Upper lobe of right lung (tissue), 1 donor: ENCODE results near the gene HYAL2. TPM values are rescaled to one million over a fixed set of nuclear protein-coding genes. Genes with fewer than 3 reads are reported as not detected.

Experiments used
- ATAC-seq: fragments of 200-7000 bp; cut with Tn5 transposase; one replicate; pipeline ENCODE4 v1.9.1; 2020; ENCODE audit warnings: mild to moderate bottlenecking, moderate library complexity
- DNase-seq: peaks from one replicate; pipeline ENCODE4 v3.0.0-alpha.2; 2020
- H3K27ac ChIP-seq: fragments of 200-600 bp; one replicate; pipeline ENCODE4 v1.8.0; 2022
- H3K27me3 ChIP-seq: fragments of 200-600 bp; one replicate; pipeline ENCODE4 v1.8.0; 2022; ENCODE audit warnings: mild to moderate bottlenecking
- H3K36me3 ChIP-seq: fragments of 200-600 bp; one replicate; pipeline ENCODE4 v1.8.0; 2022
- H3K4me1 ChIP-seq: fragments of 200-600 bp; one replicate; pipeline ENCODE4 v1.8.0; 2022
- H3K4me3 ChIP-seq: fragments of 200-600 bp; one replicate; pipeline ENCODE4 v1.8.0; 2022; ENCODE audit warnings: mild to moderate bottlenecking
- H3K9me3 ChIP-seq: fragments of 200-600 bp; one replicate; pipeline ENCODE4 v1.8.0; 2022
- intact Hi-C: fragments of 100-400 bp; cut with DNase I; formaldehyde crosslinking; loops from one replicate; pipeline ENCODE4 v1.11.0; 2022
- total RNA-seq: library from RNA; stranded (reverse); fragmentation: NEBNext Ultra II Directional; extraction: Animal tissue kit (Norgen Biotek cat#: 25700); gene quantifications from one replicate; pipeline ENCODE4 v1.2.1, GENCODE V29; 2021
- TF ChIP-seq, protein P1 (sequence below): fragments of 200-600 bp; IDR thresholded peaks from one replicate; pipeline ENCODE4 v1.8.0; 2022; ENCODE audit warnings: antibody characterized with exemption
- donor health status: DM: no; HTN: yes; CAD: no; lungs with severe emphysema.

HYAL2 gene
- total RNA-seq, 1 donor from 2014 or later: 303 TPM

DNA sequence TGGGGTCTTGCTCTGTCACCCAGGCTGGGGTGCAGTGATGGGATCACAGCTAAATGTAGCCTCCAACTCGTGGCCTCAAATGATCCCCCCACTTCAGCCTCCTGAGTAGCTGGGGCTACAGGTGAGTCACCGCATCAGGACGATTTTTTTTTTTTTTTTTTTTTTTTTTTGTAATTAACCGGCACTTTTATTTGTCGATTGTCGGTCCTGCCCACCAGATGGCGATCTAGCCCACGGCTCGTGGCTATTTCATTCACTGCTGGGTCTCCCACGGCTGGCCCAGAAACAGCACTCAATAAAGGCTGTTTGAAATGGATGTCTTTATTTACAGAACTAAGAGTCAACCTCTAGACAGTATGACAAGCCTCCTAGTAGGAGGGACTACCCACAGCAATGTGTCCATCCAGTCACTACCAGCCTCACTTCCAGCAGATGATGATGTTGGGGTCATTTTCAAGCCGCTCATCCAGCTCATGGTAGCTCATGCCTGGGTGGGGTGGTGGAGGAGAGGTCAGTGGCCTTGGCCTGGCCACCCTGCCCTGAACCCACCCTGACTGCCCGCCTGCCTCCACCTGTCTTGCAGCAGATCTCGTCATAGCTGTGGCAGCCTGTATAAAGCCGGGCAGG, 24.8 kb upstream of the HYAL2 start:
- intact Hi-C loops: no loop called here
- peaks cover 35% of the 10 kb centered on the region for H3K4me1 ChIP-seq
- peak; percentile 85 for DNase-seq

DNA sequence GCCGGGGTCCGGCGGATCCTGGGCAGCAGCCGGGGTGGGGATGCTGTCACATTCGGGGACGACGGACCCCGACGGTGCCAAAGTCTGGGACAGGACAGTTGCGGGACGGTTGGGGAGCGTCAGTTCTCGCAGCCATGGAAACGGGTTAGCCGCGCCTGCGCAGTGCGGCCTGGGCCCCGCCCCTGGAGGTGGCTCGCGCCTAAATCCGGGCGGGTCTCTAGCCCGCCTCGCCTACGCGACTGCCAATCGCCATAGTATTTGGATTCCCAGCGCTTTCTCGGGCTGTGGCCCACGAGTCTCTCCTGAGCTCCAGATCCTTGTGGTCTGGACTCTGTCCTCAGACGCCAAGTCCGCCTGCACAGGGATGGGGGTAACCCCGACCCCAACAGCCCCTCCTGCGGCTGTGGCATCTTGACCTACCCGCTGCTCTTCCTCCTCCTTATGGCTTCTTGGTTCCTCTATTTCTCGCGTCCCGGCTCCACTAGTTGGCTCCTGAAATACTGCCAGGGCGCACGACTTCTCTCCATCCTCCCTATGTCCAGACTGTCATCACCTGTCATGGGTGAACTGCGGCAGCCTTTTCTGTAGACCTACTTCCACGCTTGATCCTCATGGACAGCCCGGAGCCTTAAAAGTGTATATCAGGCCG, 23.2 kb upstream of the HYAL2 start, which contains the start of gene ZMYND10:
Gene ZMYND10 (minus strand): TSS at position 147 of the 649 bp plus-strand sequence. CDS start 153 bp downstream, outside the sequence.
- no peaks in the 10 kb centered on the region for H3K27me3 ChIP-seq
- H3K36me3 ChIP-seq: peaks cover 20% of the 10 kb centered on the region
- H3K9me3 ChIP-seq: no peaks in the 10 kb centered on the region
- DNase-seq (peak; percentile 88), ATAC-seq (peak; percentile 48)
- TF ChIP-seq, protein P1, sequence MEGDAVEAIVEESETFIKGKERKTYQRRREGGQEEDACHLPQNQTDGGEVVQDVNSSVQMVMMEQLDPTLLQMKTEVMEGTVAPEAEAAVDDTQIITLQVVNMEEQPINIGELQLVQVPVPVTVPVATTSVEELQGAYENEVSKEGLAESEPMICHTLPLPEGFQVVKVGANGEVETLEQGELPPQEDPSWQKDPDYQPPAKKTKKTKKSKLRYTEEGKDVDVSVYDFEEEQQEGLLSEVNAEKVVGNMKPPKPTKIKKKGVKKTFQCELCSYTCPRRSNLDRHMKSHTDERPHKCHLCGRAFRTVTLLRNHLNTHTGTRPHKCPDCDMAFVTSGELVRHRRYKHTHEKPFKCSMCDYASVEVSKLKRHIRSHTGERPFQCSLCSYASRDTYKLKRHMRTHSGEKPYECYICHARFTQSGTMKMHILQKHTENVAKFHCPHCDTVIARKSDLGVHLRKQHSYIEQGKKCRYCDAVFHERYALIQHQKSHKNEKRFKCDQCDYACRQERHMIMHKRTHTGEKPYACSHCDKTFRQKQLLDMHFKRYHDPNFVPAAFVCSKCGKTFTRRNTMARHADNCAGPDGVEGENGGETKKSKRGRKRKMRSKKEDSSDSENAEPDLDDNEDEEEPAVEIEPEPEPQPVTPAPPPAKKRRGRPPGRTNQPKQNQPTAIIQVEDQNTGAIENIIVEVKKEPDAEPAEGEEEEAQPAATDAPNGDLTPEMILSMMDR: no peak
- peak within 1 kb of the TSS; percentile 39 for H3K27ac ChIP-seq
- H3K4me3 ChIP-seq: peak within 1 kb of the TSS; percentile 39
- peaks cover 36% of the 10 kb centered on the region for H3K4me1 ChIP-seq
- intact Hi-C loops: no loop called here

More for the DNA sequence above, 24.8 kb upstream of the HYAL2 start:
- H3K4me3 ChIP-seq: no peak overlapping the region
- TF ChIP-seq, protein P1: peak; percentile 60
- H3K36me3 ChIP-seq: peaks cover 20% of the 10 kb centered on the region
- no peak overlapping the region for H3K27ac ChIP-seq
- H3K27me3 ChIP-seq: no peaks in the 10 kb centered on the region
- H3K9me3 ChIP-seq: no peaks in the 10 kb centered on the region
- ATAC-seq: peak; percentile 8

GRCh38 chr3:50345008-50345407, 22.5 kb upstream of the HYAL2 start:
- TF ChIP-seq, protein P1: no peak
- intact Hi-C loops: no loop called here
- ATAC-seq: no peak

GRCh38 chr3:50342813-50343633, 20.5 kb upstream of the HYAL2 start:
- H3K4me1 ChIP-seq: peaks cover 41% of the 10 kb centered on the region
- no peak overlapping the region for H3K4me3 ChIP-seq
- no peak overlapping the region for H3K27ac ChIP-seq
- intact Hi-C loops: no loop called here
- DNase-seq (no peak), ATAC-seq (no peak)
- H3K27me3 ChIP-seq: no peaks in the 10 kb centered on the region
- no peaks in the 10 kb centered on the region for H3K9me3 ChIP-seq
- TF ChIP-seq, protein P1: no peak
- peaks cover 7% of the 10 kb centered on the region for H3K36me3 ChIP-seq

More at GRCh38 chr3:50345008-50345407, 22.5 kb upstream of the HYAL2 start:
- H3K4me3 ChIP-seq: peak overlapping the region; percentile 39
- H3K27me3 ChIP-seq: no peaks in the 10 kb centered on the region
- no peak overlapping the region for H3K27ac ChIP-seq
- H3K36me3 ChIP-seq: peaks cover 20% of the 10 kb centered on the region
- no peaks in the 10 kb centered on the region for H3K9me3 ChIP-seq
- DNase-seq: no peak
- peaks cover 36% of the 10 kb centered on the region for H3K4me1 ChIP-seq

DNA sequence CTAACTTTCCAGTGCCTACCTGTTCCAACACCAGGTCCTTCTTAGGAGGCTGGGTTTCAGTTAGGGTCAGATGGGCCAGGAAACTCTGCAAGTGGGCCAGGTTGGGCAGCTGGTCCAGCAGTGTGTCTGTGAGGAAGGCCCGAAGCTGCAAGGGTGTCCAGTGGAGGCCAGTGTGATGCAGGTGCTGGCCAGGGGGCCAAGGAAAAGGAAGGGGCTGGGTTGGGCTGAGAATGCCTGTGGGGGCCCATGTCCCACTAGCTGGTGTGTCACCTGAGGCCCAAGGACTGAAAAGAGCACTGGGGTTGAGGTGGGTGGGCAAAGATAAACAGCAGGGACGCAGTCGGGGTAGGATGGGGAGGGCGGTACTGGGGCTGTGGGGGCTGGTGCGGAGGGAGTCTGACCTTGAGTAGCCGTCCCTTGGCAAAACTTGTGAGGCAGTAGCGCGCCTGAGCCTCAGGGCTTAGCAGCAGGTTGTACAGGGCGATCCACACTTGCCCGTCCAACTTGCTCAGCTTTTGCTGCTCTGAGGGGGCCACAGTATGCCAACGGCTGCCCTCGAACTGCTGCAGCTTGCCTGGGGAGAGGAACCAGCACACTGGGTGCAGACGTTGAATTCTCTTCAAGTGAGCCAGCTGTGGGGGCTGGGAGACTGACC, 19.6 kb upstream of the HYAL2 start:
- TF ChIP-seq, protein P1: no peak
- H3K9me3 ChIP-seq: no peaks in the 10 kb centered on the region
- ATAC-seq (no peak), DNase-seq (no peak)
- no peak overlapping the region for H3K4me3 ChIP-seq
- intact Hi-C loops: no loop called here
- no peaks in the 10 kb centered on the region for H3K27me3 ChIP-seq
- no peak overlapping the region for H3K27ac ChIP-seq
- H3K4me1 ChIP-seq: peaks cover 43% of the 10 kb centered on the region
- H3K36me3 ChIP-seq: no peaks in the 10 kb centered on the region
